T1000 (cell line): ENCODE measurements around the gene LYRM9.
"Not testable (repeated sequence)": the region's sequence is repeated elsewhere in the genome, so short reads cannot be mapped to it uniquely, and the experiment has no call there.

Experiments
- DNase-seq: peaks from one replicate; lab custom pipeline; 2025; ENCODE audit warnings: mixed read lengths; lab: John Stamatoyannopoulos, UW

Gene LYRM9

DNA sequence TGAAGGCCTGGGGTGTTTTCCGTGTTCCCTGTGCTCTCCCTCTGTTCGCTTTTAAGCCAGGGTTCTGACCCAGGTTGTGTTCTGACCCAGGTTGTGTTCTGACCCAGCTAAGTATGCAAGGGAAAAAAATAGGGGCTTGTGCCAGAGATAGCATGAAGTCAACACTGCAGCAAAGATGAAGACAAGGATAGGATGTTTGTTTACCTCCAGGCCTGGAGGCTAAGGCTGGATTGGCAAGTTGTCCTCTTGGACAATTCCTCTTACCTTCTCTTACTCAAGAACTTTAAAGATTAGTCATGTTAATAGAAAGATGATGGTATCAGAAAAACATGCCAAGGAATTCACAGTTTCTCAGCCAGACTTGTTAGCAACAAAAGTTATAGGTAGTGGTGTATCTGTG, 19.4 kb downstream of the LYRM9 start:
- no peak for DNase-seq

DNA sequence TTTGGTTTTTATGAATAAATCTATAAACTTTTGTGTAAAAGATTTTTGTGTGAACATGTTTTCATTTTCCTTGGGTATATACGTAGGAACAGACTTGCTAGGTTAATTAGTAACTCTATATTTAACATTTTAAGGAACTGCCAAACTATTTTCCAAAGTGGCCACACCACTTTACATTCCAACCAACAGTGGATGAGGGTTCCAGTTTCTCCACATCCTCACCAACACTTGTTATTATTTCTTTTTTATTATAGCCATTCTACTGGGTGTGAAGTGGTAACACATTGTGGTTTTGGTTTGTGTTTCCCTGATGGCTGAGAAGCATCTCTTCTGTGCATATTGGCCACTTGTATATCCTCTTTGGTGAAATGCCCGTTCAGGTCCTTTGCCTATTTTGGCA, 20.0 kb downstream of the LYRM9 start:
- DNase-seq, result no peak

DNA sequence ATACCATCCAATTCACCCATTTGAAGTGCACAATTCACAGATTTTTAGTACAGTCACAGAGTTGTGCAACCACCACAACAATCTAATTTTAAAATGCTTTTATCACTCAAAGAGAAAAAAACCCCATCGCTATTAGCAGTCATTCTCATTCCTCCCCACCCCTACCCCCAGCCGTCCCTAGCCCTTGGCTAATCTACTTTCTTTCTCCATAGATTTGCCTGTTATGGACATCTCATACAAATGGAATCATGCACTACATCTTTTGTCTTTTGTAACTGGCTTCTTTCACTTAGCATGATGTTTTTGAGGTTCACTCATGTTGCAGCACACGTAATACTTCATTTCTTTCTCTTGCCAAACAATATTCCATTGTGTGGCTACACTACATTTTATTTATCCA, 20.4 kb downstream of the LYRM9 start:
- no peak for DNase-seq

- DNase-seq, result no peak
These were observed 21.8 kb downstream of the LYRM9 start for GRCh38 chr17:27871407-27871806.

GRCh38 chr17:27870345-27870744, 22.8 kb downstream of the LYRM9 start:
- DNase-seq, result no peak

- no peak for DNase-seq
These were observed 24.6 kb downstream of the LYRM9 start for GRCh38 chr17:27868565-27868964.

DNA sequence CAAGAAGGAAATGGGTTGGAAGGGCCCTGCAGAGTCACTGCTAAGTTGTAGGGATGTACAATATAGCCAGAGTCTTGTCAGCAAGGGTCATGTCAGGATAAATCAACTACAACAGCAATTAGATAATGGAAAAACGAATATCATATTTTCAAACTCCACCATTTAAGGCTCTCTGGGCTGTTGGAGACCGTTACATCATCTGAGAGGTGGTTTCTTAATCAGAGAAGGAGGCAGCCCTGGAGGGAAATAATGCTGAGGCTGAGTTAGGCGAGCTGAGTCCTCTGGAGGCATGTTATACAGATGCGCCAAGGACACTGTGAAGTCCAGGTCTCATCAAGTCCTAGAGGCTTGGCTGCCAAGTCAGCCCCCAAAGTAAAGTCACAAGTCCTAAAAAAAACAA, 30.3 kb downstream of the LYRM9 start:
- DNase-seq, result no peak

DNA sequence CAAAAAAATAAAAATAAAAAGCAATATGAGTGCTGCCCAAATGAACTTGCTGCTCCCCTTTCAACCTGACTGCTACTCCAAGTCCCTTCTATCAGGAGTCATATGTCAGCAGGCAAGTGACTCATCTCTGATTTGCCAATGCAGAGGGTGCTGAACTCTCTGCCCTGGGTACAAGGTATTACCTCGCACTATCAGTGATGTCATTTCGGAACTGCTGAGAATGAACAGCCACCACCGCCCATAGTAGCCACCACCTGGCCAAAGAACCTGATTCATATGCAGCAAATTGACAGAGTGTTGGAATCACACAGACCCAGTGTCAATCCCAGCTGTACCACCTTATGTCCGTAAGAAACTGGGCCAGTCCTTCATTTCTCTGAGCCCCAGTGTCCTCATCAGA, 31.2 kb downstream of the LYRM9 start:
- no peak for DNase-seq

- no peak for DNase-seq
These were observed 32.0 kb downstream of the LYRM9 start for GRCh38 chr17:27860971-27861664.

- DNase-seq, result no peak
These were observed 34.4 kb downstream of the LYRM9 start for GRCh38 chr17:27858621-27859305.

GRCh38 chr17:27856676-27857432, 36.3 kb downstream of the LYRM9 start:
- DNase-seq, result no peak

DNA sequence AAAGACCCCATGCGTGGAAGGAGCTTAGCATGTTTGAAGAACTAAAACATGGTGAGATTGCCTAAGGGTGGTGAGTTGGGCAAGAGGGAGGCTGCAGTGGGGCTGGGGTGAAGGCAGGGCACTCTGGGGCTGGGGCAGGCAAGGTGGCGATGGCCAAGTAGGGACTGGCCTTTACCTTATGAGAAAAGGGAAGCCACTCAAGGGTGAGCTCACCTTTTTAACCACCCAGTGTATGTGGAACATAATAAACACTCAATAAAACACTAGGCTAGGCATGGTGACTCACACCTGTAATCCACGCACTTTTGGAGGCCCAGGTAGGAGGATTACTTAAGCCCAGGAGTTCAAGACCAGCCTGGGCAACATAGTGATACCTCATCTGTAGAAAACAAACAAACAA, 37.7 kb downstream of the LYRM9 start:
- no peak for DNase-seq

DNA sequence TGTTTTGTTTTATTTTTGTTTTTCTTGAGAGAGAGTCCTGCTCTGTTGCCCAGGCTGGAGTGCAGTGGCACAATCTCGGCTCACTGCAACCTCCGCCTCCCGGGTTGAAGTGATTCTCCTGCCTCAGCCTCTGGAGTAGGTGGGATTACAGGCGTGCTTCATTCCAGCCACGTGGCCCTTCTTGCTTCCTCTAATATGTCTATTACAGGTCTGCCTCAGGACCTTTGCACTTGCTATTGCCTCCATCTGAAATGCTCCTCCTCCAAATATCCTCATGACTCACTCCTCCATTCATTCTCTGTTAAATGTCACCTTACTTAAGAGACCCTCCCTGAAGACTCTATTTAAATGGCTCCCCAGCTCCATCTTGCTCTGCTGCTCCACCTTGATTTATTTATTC, 39.0 kb downstream of the LYRM9 start:
- no peak for DNase-seq

- no peak for DNase-seq
These were observed 40.1 kb downstream of the LYRM9 start for GRCh38 chr17:27853091-27853490.

GRCh38 chr17:27849474-27850185, 43.5 kb downstream of the LYRM9 start:
- DNase-seq, result no peak

DNA sequence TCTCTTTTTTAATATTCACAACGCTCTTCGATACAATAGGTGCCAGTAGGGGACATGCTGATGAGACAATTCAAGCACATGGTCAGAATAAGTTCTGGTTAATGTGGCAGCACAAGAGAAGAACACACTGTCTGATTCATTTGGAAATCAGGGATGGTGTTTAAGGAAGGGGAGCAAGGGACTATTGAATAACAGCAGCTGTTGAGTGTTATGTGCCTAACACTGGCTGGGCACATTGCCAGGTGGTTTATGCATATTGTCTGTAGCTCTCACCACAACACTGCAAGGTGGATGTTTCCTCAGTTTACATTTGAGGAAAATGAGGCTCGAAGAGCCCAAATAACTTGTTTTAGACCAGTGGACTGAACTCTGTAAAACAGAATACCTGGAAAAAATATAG, 44.2 kb downstream of the LYRM9 start:
- DNase-seq, result no peak

DNA sequence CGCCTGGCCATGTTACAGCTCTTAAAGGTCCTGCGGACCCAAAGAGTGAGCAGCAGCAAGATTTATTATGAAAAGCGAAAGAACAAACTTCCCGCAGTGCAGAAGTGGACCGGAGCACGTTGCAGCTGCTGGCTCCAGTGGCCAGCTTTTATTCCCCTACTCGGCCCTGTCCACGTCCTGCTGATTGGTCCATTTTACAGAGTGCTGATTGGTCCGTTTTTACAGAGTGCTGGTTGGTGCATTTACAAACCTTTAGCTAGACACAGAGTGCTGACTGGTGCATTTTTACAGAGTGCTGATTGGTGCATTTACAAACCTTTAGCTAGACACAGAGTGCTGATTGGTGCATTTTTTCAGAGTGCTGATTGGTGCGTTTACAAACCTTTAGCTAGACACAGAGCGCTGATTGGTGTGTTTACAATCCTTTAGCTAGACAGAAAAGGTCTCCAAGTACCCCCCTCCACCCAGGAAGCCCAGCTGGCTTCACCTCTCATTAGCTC, 46.3 kb downstream of the LYRM9 start:
- DNase-seq, result not testable (repeated sequence)

GRCh38 chr17:27846042-27846655, 47.0 kb downstream of the LYRM9 start:
- no peak for DNase-seq

- DNase-seq, result no peak
These were observed 47.7 kb downstream of the LYRM9 start for GRCh38 chr17:27845264-27846041.

DNA sequence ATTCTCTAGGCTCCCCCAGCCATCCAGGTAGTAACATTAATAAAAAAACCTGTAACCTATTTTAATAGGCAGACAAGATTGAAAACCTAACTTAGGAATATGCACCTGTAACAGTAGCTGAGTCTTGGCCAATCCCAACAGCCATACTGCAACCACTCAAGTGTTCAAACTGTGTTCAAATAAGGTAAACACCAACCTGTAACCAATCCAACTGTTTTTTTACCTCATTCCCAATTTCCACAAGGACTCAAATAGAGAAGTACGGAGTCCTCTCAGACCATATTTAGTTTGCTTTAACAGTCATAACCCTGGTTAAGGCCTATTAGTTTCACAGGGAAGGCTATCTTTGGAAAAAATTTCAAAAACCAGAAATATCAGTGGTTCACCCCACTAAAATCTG, 52.5 kb downstream of the LYRM9 start:
- no peak for DNase-seq

- not testable (repeated sequence) for DNase-seq
These were observed 52.8 kb downstream of the LYRM9 start for GRCh38 chr17:27840406-27840678.
